NCI-H82 treated with DMSO at 0.1 percent for 48 hours (cell line): Measurements from ENCODE around the gene EIF3L.
"Not testable (repeated sequence)": the region's sequence is repeated elsewhere in the genome, so short reads cannot be mapped to it uniquely, and the experiment has no call there.

Source experiments
- DNase-seq: peaks from one replicate; lab custom pipeline; 2025; ENCODE audit not compliant: unreplicated experiment; lab: John Stamatoyannopoulos, UW

Gene EIF3L

GRCh38 chr22:37849089-37849751, at the start of gene EIF3L:
Gene EIF3L, plus strand, starts transcription at chr22:37849419. Its CDS starts 31 bp downstream, at chr22:37849450.
- peak; percentile 53 for DNase-seq

- DNase-seq = not testable (repeated sequence)
These were observed 49.2 kb upstream of the EIF3L start for GRCh38 chr22:37799979-37800378.

- peak; percentile 47 for DNase-seq
These were observed 47.3 kb upstream of the EIF3L start for GRCh38 chr22:37801946-37802309.

GRCh38 chr22:37802310-37803194, 46.7 kb upstream of the EIF3L start:
- DNase-seq = peak; percentile 45

- peak; percentile 10 for DNase-seq
These were observed 46.0 kb upstream of the EIF3L start for GRCh38 chr22:37803195-37803638.

- no peak for DNase-seq
These were observed 45.4 kb upstream of the EIF3L start for GRCh38 chr22:37803639-37804351.

- DNase-seq = no peak
These were observed 44.8 kb upstream of the EIF3L start for GRCh38 chr22:37804352-37804880.

- peak; percentile 45 for DNase-seq
These were observed 44.1 kb upstream of the EIF3L start for GRCh38 chr22:37804881-37805809.

- DNase-seq = no peak
These were observed 43.4 kb upstream of the EIF3L start for GRCh38 chr22:37805810-37806277.

GRCh38 chr22:37806409-37807333, 42.5 kb upstream of the EIF3L start:
- no peak for DNase-seq

- peak; percentile 81 for DNase-seq
These were observed 41.6 kb upstream of the EIF3L start, which contains the start of gene GCAT for GRCh38 chr22:37807410-37808293. Gene GCAT, plus strand, starts transcription at chr22:37807934. Its CDS starts 34 bp downstream, at chr22:37807968.

GRCh38 chr22:37808294-37808657, 40.9 kb upstream of the EIF3L start:
- DNase-seq = no peak

GRCh38 chr22:37809672-37810333, 39.4 kb upstream of the EIF3L start:
- no peak for DNase-seq

- no peak for DNase-seq
These were observed 37.4 kb upstream of the EIF3L start for GRCh38 chr22:37811867-37812266.

- no peak for DNase-seq
These were observed 36.1 kb upstream of the EIF3L start for GRCh38 chr22:37812869-37813678.

GRCh38 chr22:37815593-37815992, 33.6 kb upstream of the EIF3L start:
- no peak for DNase-seq
